Activated T-helper 17 cell treated with anti-CD3 and anti-CD28 coated beads, Interleukin-2, amount 50 U/mL, for 72 hours (primary cell): Measurements from ENCODE around the gene TUBA4A. TPM values are rescaled to one million over a fixed set of nuclear protein-coding genes. Genes with fewer than 3 reads are reported as not detected.
A peak's percentile ranks its signal among the peaks of the same experiment; 100 is the strongest.
"Not testable (repeated sequence)": the region's sequence is repeated elsewhere in the genome, so short reads cannot be mapped to it uniquely, and the experiment has no call there.

Experiments used
- ATAC-seq: fragments of 150-1000 bp; cut with Tn5 transposase; replicated peaks from 2 replicates; pipeline ENCODE4 v1.10.0; 2021; ENCODE audit warnings: mild to moderate bottlenecking, moderate library complexity
- H3K27ac Mint-ChIP-seq: one replicate; pipeline ENCODE4 v1.8.0; 2022; ENCODE audit warnings: mixed read lengths
- H3K27me3 Mint-ChIP-seq: one replicate; pipeline ENCODE4 v1.8.0; 2022; ENCODE audit warnings: mixed read lengths
- H3K36me3 Mint-ChIP-seq: one replicate; pipeline ENCODE4 v1.8.0; 2022; ENCODE audit warnings: low read depth, mild to moderate bottlenecking, mixed read lengths
- H3K4me1 Mint-ChIP-seq: one replicate; pipeline ENCODE4 v1.8.0; 2022; ENCODE audit warnings: mixed read lengths
- H3K4me3 Mint-ChIP-seq: one replicate; pipeline ENCODE4 v1.8.0; 2022; ENCODE audit warnings: mild to moderate bottlenecking, mixed read lengths
- H3K9me3 Mint-ChIP-seq: one replicate; pipeline ENCODE4 v1.8.0; 2022; ENCODE audit warnings: mixed read lengths
- total RNA-seq, 2 donors: library from RNA; stranded (reverse); gene quantifications; one replicate each; pipeline ENCODE4 v1.2.3, GENCODE V29; 2022

The TUBA4A gene
- total RNA-seq, 2 donors from 2014 or later = 347 to 530 TPM

- peak overlapping the region; percentile 75 for H3K27ac Mint-ChIP-seq
- no peaks in the 10 kb centered on the region for H3K9me3 Mint-ChIP-seq
- no peak for ATAC-seq
- H3K4me3 Mint-ChIP-seq = peak overlapping the region; percentile 97
- peaks cover 59% of the 10 kb centered on the region for H3K36me3 Mint-ChIP-seq
- peaks cover 10% of the 10 kb centered on the region for H3K4me1 Mint-ChIP-seq
- no peaks in the 10 kb centered on the region for H3K27me3 Mint-ChIP-seq
Measured at GRCh38 chr2:219207884-219208740, 45.6 kb downstream of the TUBA4A start.

- H3K9me3 Mint-ChIP-seq = no peaks in the 10 kb centered on the region
- H3K27ac Mint-ChIP-seq = peak overlapping the region; percentile 28
- H3K36me3 Mint-ChIP-seq = peaks cover 51% of the 10 kb centered on the region
- H3K27me3 Mint-ChIP-seq = no peaks in the 10 kb centered on the region
- ATAC-seq = no peak
- peaks cover 10% of the 10 kb centered on the region for H3K4me1 Mint-ChIP-seq
- H3K4me3 Mint-ChIP-seq = peak overlapping the region; percentile 97
Measured at GRCh38 chr2:219207134-219207883, 46.4 kb downstream of the TUBA4A start.

DNA sequence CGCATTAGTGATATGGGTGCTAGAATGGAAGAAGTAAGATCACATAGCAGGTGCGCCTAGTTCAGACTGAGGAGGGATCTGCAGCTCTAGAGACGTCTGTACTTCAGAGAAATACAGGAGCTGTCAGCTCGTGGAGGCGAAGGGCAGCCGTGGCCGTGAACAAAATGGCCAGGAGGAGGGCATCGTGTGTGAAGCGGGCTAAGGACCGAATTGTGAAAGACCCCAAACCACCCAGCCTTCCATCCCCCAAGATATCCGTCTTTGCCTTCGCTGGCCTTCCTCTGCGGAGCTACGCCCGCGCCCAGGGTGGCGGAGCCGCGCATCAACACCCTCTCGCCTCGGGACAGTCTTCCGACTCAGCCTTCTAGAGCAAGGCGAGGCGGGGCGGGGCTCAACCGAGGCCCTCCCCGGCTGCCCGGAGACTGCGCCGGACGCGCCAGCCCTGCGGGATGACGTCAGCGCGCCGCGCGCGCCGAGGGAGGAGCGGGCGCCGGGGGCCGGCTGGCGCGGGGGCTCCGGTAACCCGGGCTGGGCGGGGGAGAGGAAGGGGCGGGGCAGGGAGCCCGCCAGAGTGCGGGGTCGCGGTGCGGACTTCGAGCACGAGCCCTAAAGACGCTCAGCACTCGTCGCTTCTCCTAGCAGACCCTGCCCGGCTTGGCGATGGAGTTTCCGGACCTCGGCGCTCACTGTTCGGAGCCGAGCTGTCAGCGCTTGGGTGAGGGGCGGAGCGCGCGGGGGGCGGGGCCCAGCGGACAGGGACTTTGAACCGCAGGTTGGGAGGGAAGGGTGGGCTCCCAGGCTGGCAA, 47.2 kb downstream of the TUBA4A start, which contains the start of gene ZFAND2B:
Gene ZFAND2B, plus strand, starts transcription at position 455 of the 806 bp plus-strand sequence. Its CDS starts 206 bp downstream, at position 661.
- peak within 1 kb of the TSS; percentile 97 for H3K4me3 Mint-ChIP-seq

DNA sequence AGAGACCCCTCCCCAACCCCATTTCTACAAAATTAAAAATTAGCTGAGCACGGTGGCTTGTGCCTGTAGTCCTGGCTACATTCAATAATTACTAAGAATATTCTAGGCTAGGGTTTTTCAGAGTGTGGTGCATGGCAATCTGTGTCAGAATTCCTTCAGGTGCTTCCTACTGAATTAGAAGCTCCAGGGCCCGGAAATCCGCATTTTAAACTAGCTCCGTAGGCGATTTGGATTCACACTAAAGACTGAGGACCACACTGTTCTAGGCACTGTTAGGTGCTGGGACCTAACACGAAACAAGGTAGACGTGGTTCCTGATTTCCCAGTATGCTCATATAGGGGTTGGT, 47.8 kb downstream of the TUBA4A start:
- no peak for ATAC-seq
- peak overlapping the region; percentile 98 for H3K27ac Mint-ChIP-seq
- peak overlapping the region; percentile 97 for H3K4me3 Mint-ChIP-seq
- H3K27me3 Mint-ChIP-seq = no peaks in the 10 kb centered on the region
- peaks cover 10% of the 10 kb centered on the region for H3K4me1 Mint-ChIP-seq
- H3K9me3 Mint-ChIP-seq = no peaks in the 10 kb centered on the region
- peaks cover 37% of the 10 kb centered on the region for H3K36me3 Mint-ChIP-seq

More for the DNA sequence above, 47.2 kb downstream of the TUBA4A start, which contains the start of gene ZFAND2B:
- H3K4me1 Mint-ChIP-seq = peaks cover 10% of the 10 kb centered on the region
- ATAC-seq = peak; percentile 98
- no peaks in the 10 kb centered on the region for H3K9me3 Mint-ChIP-seq
- H3K27me3 Mint-ChIP-seq = no peaks in the 10 kb centered on the region
- H3K27ac Mint-ChIP-seq = peak within 1 kb of the TSS; percentile 98
- peaks cover 43% of the 10 kb centered on the region for H3K36me3 Mint-ChIP-seq

DNA sequence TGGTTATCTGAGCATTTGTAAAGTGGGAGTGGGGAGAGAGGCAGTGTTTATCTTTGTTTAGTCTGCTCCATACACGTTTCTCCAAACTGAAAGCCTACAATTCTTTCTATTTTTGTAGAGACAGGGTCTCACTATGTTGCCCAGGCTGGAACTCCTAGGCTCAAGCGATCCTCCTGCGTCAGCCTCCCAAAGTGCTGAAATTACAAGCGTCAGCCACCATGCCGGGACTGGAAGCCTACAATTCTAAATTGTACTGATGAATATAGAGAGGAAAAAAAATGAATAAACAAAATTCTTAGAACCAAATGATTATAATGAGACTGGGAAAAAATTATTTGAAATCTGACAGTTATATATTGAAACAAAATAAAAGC, 48.6 kb downstream of the TUBA4A start:
- Mint-ChIP-seq H3K4me1 (peaks cover 10% of the 10 kb centered on the region), H3K27me3 (no peaks in the 10 kb centered on the region), H3K9me3 (no peaks in the 10 kb centered on the region), H3K27ac (no peak overlapping the region), H3K36me3 (peaks cover 29% of the 10 kb centered on the region), H3K4me3 (peak overlapping the region; percentile 97)
- ATAC-seq = no peak

- Mint-ChIP-seq H3K27me3 (peaks cover under 1% of the 10 kb centered on the region), H3K27ac (no peak overlapping the region), H3K4me1 (peaks cover 8% of the 10 kb centered on the region), H3K9me3 (no peaks in the 10 kb centered on the region), H3K36me3 (peaks cover 23% of the 10 kb centered on the region), H3K4me3 (peak overlapping the region; percentile 97)
- no peak for ATAC-seq
Measured at GRCh38 chr2:219204425-219205164, 49.1 kb downstream of the TUBA4A start.

GRCh38 chr2:219201331-219201730, 52.4 kb downstream of the TUBA4A start:
- H3K27me3 Mint-ChIP-seq, H3K36me3 Mint-ChIP-seq, H3K4me3 Mint-ChIP-seq, H3K4me1 Mint-ChIP-seq, H3K27ac Mint-ChIP-seq, H3K9me3 Mint-ChIP-seq, ATAC-seq: not testable (repeated sequence)

DNA sequence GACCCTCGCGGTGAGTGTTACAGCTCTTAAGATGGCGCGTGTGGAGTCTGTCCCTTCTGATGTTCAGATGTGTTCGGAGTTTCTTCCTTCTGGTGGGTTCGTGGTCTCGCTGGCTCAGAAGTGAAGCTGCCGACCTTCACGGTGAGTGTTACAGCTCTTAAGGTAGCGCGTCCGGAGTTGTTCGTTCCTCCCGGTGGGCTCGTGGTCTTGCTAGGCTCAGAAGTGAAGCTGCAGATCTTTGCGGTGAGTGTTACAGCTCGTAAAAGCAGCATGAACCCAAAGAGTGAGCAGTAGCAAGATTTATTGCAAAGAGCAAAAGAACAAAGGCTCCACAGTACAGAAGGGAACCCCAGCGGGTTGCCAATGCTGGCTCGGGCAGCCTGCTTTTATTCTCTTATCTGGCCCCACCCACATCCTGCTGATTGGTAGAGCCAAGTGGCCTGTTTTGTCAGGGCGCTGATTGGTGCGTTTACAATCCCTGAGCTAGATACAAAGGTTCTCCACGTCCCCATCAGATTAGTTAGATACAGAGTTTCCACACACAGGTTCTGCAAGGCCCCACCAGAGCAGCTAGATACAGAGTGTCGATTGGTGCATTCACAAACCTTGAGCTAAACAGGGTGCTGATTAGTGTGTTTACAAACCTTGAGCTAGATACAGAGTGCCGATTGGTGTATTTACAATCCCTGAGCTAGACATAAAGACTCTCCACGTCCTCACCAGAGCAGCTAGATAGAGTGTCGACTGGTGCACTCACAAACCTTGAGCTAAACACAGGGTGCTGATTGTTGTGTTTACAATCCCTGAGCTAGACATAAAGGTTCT, 53.0 kb downstream of the TUBA4A start:
- not testable (repeated sequence) for H3K27ac Mint-ChIP-seq, H3K27me3 Mint-ChIP-seq, H3K4me1 Mint-ChIP-seq, H3K9me3 Mint-ChIP-seq, H3K36me3 Mint-ChIP-seq, ATAC-seq
- peak overlapping the region; percentile 50 for H3K4me3 Mint-ChIP-seq

Other genes starting within 250 kb of the TUBA4A start
- gene CFAP65, start 212.4 kb downstream of the TUBA4A start, total RNA-seq = not detected
- under 1 TPM; 0.28 to 0.29 TPM for gene IHH, start 193.0 kb downstream of the TUBA4A start, total RNA-seq
- 10 to 100 TPM; 24.1 to 26.6 TPM for gene NHEJ1, start 93.1 kb downstream of the TUBA4A start, total RNA-seq
- gene SLC23A3, start 83.9 kb downstream of the TUBA4A start, total RNA-seq = 1 to 10 TPM; 2.9 to 7.7 TPM
- gene CNPPD1, start 77.0 kb downstream of the TUBA4A start, total RNA-seq = 10 to 100 TPM; 60.4 to 67.0 TPM
- gene RETREG2, start 75.6 kb downstream of the TUBA4A start, total RNA-seq = 100 to 1,000 TPM; 104 to 148 TPM
- gene ZFAND2B, start 47.1 kb downstream of the TUBA4A start, total RNA-seq = 10 to 100 TPM; 27.9 to 29.8 TPM
- 10 to 100 TPM; 29.7 to 94.1 TPM for gene ABCB6, start 35.0 kb downstream of the TUBA4A start, total RNA-seq
- gene ATG9A, start 24.3 kb downstream of the TUBA4A start, total RNA-seq = 10 to 100 TPM; 46.6 to 81.3 TPM
- 100 to 1,000 TPM; 109 to 367 TPM for gene ANKZF1, start 24.1 kb downstream of the TUBA4A start, total RNA-seq
- gene GLB1L, start 8.5 kb downstream of the TUBA4A start, total RNA-seq = 1 to 10 TPM; 2.8 to 5.3 TPM
- gene STK16, start 8.4 kb downstream of the TUBA4A start, total RNA-seq = 10 to 100 TPM; 22.0 to 30.3 TPM
- gene TUBA4B, start 675 bp downstream of the TUBA4A start, total RNA-seq = not detected
- 100 to 1,000 TPM in 1 of 2 donors, 10 to 100 TPM in 1; 55.7 to 153 TPM for gene DNAJB2, start 25.4 kb upstream of the TUBA4A start, total RNA-seq
- 1 to 10 TPM in 1 of 2 donors, under 1 TPM in 1; 0.67 to 6.3 TPM for gene PTPRN, start 55.5 kb upstream of the TUBA4A start, total RNA-seq
- gene RESP18, start 78.8 kb upstream of the TUBA4A start, total RNA-seq = not detected
- gene DNPEP, start 134.0 kb upstream of the TUBA4A start, total RNA-seq = 10 to 100 TPM; 80.9 to 99.6 TPM
- gene DES, start 164.5 kb upstream of the TUBA4A start, total RNA-seq = not detected
- 1 to 10 TPM in 1 of 2 donors, under 1 TPM in 1; 0.79 to 1.7 TPM for gene SPEG, start 180.9 kb upstream of the TUBA4A start, total RNA-seq
- gene GMPPA, start 245.0 kb upstream of the TUBA4A start, total RNA-seq = 10 to 100 TPM; 31.7 to 36.3 TPM